ENCODE data around the gene CARD14. TPM values are rescaled to one million over a fixed set of nuclear protein-coding genes. Genes with fewer than 3 reads are reported as not detected.

The CARD14 gene
- total RNA-seq, 1 experiment from 2014 or later: 0.09 TPM

DNA sequence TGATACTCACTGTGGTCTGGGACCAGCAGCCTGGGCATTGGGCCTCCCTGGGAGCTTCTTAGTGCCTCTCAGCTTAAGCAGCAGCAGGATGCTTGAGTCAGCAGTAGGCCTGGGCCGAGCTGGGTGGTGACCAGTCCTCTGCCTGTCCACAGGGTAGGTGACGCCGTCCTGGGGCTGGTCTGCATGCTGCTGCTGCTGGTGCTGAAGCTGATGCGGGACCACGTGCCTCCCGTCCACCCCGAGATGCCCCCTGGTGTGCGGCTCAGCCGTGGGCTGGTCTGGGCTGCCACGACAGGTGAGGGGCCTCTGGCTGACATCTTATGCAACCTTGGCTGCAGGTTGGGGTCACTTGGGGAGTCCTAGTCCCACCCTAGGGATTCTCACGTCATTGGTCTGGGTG, 57.8 kb downstream of the CARD14 start:
- H3K27me3 ChIP-seq (replicated peaks; ENCODE audit: insufficient read depth, low read depth, low read length, poor library complexity): no peaks in the 10 kb centered on the region
- no peaks in the 10 kb centered on the region for H3K36me3 ChIP-seq (ENCODE audit: insufficient read depth, low read length, poor library complexity, severe bottlenecking)
- H3K9me3 ChIP-seq (ENCODE audit: low read depth, low read length, poor library complexity, severe bottlenecking): peaks cover 11% of the 10 kb centered on the region
- TF ChIP-seq EZH2 (IDR thresholded peaks at IDR 0.05; ENCODE audit: borderline replicate concordance, low read depth, low read length, poor library complexity, severe bottlenecking): no peak
- TF ChIP-seq, protein P1, sequence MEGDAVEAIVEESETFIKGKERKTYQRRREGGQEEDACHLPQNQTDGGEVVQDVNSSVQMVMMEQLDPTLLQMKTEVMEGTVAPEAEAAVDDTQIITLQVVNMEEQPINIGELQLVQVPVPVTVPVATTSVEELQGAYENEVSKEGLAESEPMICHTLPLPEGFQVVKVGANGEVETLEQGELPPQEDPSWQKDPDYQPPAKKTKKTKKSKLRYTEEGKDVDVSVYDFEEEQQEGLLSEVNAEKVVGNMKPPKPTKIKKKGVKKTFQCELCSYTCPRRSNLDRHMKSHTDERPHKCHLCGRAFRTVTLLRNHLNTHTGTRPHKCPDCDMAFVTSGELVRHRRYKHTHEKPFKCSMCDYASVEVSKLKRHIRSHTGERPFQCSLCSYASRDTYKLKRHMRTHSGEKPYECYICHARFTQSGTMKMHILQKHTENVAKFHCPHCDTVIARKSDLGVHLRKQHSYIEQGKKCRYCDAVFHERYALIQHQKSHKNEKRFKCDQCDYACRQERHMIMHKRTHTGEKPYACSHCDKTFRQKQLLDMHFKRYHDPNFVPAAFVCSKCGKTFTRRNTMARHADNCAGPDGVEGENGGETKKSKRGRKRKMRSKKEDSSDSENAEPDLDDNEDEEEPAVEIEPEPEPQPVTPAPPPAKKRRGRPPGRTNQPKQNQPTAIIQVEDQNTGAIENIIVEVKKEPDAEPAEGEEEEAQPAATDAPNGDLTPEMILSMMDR (conservative IDR thresholded peaks at IDR 0.05; ENCODE audit: low read depth, low read length): no peak
- H3K27ac ChIP-seq (ENCODE audit: low read depth, low read length, poor library complexity, severe bottlenecking): no peak overlapping the region
- intact Hi-C loops (cut with micrococcal nuclease; ENCODE audit: unreplicated experiment): no loop called here
- no peaks in the 10 kb centered on the region for H3K4me1 ChIP-seq (ENCODE audit: insufficient read depth, low read length, poor library complexity, severe bottlenecking)
- CTCF ChIA-PET: no interaction called here
- POLR2A ChIA-PET (ENCODE audit: low non-redundant PET): no interaction called here
- DNase-seq (ENCODE audit: low spot score): no peak
- BruUV-seq (replicated peaks): no TSS peak
- no peak overlapping the region for H3K4me3 ChIP-seq (ENCODE audit: low read depth, low read length, poor library complexity, severe bottlenecking)

DNA sequence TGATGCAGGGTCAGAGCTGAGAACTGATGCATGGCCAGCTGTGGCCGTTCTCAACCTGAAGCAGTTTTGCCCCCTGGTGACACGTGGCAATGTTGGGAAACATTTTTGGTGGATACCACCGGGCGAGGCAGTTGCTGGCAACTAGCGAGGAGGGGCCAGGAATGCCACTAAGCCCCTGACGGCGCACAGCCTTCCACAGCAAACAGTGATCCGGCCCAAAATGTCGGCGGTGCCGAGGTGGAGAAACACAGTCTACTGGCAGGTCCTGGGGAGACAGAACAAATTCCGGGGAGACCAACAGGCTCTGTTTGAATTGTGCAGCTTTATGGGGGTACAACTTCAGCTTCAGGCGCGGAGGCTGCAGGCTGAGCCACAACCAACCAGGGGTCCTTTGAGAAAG, 58.6 kb downstream of the CARD14 start:
- Histone ChIP-seq H3K27me3 (replicated peaks; ENCODE audit: insufficient read depth, low read depth, low read length, poor library complexity) (no peaks in the 10 kb centered on the region), H3K27ac (ENCODE audit: low read depth, low read length, poor library complexity, severe bottlenecking) (no peak overlapping the region), H3K4me1 (ENCODE audit: insufficient read depth, low read length, poor library complexity, severe bottlenecking) (no peaks in the 10 kb centered on the region), H3K4me3 (ENCODE audit: low read depth, low read length, poor library complexity, severe bottlenecking) (no peak overlapping the region), H3K9me3 (ENCODE audit: low read depth, low read length, poor library complexity, severe bottlenecking) (peaks cover 17% of the 10 kb centered on the region), H3K36me3 (ENCODE audit: insufficient read depth, low read length, poor library complexity, severe bottlenecking) (no peaks in the 10 kb centered on the region)
- POLR2A ChIA-PET (ENCODE audit: low non-redundant PET): no interaction called here
- no peak for DNase-seq (ENCODE audit: low spot score)
- CTCF ChIA-PET: no interaction called here
- no peak for TF ChIP-seq EZH2 (IDR thresholded peaks at IDR 0.05; ENCODE audit: borderline replicate concordance, low read depth, low read length, poor library complexity, severe bottlenecking)
- TF ChIP-seq, protein P1 (conservative IDR thresholded peaks at IDR 0.05; ENCODE audit: low read depth, low read length): no peak
- BruUV-seq (replicated peaks): no TSS peak
- intact Hi-C loops (cut with micrococcal nuclease; ENCODE audit: unreplicated experiment): no loop called here

DNA sequence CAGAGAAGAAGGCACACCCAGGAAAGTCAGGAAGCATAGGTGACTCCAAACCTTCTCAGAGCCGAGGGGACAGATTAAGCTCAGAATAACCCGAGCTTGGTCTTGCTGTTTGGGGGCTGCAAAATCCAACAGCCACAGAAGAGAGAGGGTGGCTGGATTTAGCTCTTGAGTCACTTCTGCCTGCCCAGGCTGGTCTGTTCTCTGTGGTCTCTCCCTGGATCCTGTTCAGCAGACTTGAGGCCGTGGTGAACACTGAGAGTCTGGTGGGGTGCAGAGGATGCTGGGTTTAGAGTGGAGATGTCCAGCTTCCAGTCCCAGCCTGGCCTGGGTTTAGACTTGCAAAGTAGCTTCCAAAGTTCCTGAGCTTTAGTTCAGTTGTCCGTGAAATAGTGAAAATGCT, 59.2 kb downstream of the CARD14 start:
- POLR2A ChIA-PET (ENCODE audit: low non-redundant PET): no interaction called here
- H3K27me3 ChIP-seq (replicated peaks; ENCODE audit: insufficient read depth, low read depth, low read length, poor library complexity): no peaks in the 10 kb centered on the region

More for the DNA sequence above, 59.2 kb downstream of the CARD14 start:
- no peak overlapping the region for H3K4me3 ChIP-seq (ENCODE audit: low read depth, low read length, poor library complexity, severe bottlenecking)
- H3K27ac ChIP-seq (ENCODE audit: low read depth, low read length, poor library complexity, severe bottlenecking): no peak overlapping the region
- no peaks in the 10 kb centered on the region for H3K36me3 ChIP-seq (ENCODE audit: insufficient read depth, low read length, poor library complexity, severe bottlenecking)
- intact Hi-C loops (cut with micrococcal nuclease; ENCODE audit: unreplicated experiment): no loop called here
- CTCF ChIA-PET: no interaction called here
- no peaks in the 10 kb centered on the region for H3K4me1 ChIP-seq (ENCODE audit: insufficient read depth, low read length, poor library complexity, severe bottlenecking)
- H3K9me3 ChIP-seq (ENCODE audit: low read depth, low read length, poor library complexity, severe bottlenecking): peaks cover 20% of the 10 kb centered on the region
- TF ChIP-seq EZH2 (IDR thresholded peaks at IDR 0.05; ENCODE audit: borderline replicate concordance, low read depth, low read length, poor library complexity, severe bottlenecking): no peak
- TF ChIP-seq, protein P1 (conservative IDR thresholded peaks at IDR 0.05; ENCODE audit: low read depth, low read length): no peak
- DNase-seq (ENCODE audit: low spot score): no peak
- no TSS peak for BruUV-seq (replicated peaks)
